GM18520 (cell line): ENCODE data around the gene STK24.

ENCODE experiments used
- ATAC-seq: cut with Tn5 transposase; IDR thresholded peaks from one replicate; pipeline ENCODE4 v1.9.1; 2021; ENCODE audit not compliant: unreplicated experiment

STK24 gene

DNA sequence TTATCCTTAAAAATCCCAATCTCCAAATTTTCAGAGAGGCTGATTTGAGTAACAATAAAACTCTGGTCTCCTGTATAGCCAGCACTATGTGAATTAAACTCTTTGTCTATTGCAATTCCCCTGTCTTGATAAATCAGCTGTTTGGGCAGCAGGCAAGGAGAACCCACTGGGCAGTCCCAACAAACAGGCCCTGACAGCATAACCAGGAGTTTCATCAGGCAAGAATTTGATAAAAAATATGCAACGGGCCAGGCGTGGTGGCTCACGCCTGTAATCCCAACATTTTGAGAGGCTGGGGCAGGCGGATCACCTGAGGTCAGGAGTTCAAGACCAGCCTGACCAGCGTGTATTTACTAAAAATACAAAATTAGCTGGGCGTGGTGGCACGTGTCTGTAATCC is 42.1 kb downstream of the STK24 start:
- ATAC-seq: no peak

DNA sequence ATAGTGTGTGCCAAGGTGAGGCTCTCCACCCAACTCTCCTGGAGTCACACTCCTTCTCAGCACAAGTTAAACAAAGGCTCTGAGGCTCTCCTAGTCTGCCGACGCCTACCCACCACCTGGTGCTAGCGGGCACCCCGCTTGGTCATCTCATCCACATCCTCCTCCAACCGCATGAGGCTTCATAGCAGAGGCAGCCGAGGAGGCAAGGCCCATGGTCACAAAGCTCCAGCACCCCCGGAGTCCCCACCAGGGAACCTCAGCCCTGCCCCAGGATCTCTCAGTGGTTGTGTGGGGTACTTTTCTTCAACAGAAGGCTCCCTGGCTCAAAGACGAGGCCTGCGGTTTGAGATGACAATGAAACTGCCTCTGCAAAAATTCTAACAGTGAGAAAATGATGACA is 43.0 kb downstream of the STK24 start:
- ATAC-seq: no peak

DNA sequence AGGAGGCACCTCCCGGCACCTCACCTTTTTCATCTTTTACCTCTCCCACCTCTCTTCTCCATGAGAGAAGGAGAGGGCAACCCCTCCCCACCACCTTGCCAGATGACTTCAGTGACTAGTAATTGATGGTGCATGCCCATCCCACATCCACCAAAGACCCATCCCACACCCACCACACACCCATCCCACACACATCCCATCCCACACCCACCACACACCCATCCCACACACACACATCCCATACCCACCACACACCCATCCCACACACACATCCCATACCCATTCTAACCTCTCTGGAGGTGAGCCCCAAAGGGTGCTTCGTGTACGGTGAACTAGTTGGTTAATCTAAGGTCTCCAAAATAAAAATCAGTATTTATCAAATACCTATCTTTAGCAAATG is 44.7 kb downstream of the STK24 start:
- ATAC-seq: no peak

DNA sequence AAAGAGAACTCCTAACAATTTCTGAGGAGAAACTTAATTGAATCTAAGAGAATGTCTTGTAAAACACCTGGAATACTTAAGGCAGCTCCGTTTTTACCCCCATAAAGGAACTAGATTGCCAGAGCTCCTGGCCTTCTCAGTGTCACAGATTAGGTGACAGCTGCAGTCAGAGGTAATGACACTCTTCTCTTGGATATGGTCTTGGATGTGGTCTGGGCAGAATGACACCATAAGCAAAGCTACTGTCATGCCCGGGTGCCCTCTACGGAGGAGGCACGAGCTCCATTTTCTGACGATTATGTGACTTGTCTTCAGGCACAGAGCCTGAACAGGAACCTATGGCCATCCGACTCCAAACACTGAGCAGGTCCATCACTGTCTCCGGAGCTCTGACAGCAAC is 46.7 kb downstream of the STK24 start:
- ATAC-seq: no peak

DNA sequence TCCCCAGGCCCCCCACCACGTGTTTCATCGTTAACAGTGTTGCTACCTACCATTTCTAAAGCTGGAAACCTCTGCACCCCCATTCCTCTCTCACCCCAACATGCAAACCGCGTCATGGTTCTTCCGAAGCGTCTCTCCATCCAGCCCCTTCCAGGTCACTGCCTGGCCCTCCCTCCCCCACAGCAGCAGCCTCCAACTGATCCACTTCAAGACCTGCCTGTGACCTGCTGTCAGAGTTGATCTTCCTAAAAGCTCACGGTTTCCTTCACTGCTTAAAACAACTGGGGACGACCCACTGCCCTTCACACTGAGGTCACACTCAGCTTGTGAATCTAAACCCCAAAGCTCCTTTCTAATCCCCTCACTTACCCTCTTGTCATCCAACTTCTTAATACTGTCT is 47.7 kb downstream of the STK24 start:
- no peak for ATAC-seq

DNA sequence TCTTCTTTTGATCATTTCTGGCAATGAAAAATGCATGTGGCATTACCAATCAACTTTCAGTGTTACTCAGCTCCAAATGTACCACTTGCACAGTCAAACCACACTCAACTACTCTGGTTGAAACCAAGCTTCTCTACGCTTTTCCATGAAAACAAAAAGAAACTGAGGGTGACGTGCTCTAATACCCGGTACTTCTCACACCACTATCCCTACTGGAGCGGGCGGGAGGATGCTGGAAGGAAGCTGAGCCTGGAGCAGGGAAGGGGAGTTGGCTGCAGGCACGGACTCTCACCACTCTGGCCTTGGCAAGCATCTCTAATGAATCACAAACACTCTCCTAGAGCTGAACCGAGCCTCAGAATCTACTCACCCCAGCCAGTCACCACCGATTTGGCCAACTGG is 48.2 kb downstream of the STK24 start:
- ATAC-seq: peak; percentile 38

DNA sequence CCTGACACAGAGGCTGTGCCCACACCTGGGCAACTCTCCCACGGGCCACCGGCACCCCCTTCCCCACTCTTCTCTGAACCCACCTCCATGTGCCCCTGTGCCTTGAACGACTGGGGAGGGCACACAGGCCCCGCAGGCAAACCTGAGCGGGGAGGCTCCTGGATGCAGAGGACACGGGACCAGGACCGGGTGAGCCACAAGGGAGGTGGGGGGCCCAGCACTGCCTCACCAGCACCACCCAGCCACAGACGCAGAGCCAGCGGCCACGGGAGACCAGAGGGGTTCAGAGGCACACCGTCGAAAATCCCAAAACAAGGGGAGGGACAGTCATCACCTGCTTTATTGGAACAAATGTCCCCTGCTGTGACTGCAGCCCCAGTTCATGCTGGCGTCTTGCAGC is 49.4 kb downstream of the STK24 start:
- no peak for ATAC-seq

DNA sequence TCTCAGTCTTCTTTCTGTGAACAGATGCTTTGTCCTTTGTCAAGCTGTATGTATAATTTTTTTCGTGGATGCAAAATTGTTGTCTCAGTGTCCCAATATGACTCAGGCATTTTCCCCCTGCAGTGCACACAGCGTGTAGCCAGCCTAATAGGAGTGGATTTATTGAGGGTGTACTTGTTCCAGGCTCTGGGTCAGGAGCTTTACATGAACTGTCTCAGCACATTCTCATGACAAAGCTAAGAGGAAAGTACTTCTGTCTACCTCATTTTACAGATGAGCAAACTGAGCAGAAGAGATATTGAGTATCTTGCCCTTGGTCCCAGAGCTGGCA is 50.8 kb downstream of the STK24 start:
- ATAC-seq: no peak

DNA sequence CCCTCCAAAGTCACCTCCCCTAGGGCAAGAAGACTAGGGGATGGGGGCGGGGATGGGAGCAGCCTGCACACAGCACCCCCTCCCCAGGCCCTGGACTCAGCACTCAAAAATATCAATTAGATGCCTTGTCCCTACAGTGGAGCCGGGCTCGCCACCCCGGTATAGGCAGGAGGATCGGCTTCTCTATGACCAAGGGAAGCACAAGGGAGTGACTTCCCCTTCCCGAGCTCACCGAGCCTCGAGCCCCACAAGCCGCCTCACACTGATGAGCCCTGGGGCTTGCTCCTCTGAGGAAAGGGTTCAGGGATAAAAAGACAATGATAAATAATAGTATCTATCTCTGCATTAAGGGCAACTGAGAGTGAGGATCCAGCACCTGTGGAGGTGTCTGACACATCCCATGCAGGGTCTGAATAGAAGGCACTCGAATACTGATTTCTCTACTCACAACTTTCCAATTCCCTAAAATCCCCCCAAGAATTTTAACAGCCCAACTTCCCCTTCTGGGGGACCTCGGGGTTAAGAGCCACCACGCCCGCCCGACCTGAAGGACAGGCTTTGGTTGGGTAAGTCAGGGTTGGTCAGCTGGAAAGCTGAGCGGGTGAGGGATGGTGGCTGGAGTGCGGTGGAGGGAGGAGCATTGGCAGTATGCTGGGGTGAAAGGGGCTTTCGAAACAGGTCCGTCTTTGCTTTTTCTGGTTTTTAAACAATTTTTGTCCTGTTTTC is 51.3 kb downstream of the STK24 start:
- ATAC-seq: no peak

DNA sequence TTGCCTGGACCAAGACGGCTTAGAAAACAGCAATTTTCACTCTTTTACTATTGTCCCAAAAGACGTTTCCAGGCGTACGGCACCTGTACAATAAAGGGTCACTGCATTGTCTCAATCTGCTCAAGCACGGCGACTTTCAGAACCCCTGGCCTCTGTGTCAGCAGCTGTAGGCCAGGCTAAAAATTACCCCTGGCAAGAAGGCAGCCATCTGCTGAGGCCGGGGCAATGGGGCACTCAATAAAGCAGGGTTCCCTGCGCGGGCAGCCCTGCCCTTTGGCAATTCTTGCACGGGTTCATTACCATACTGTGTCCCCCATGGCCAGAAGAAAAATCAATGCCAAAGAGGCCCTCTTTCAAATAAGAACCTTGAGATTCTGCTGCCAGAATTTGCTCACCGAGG is 52.1 kb downstream of the STK24 start:
- ATAC-seq: no peak

DNA sequence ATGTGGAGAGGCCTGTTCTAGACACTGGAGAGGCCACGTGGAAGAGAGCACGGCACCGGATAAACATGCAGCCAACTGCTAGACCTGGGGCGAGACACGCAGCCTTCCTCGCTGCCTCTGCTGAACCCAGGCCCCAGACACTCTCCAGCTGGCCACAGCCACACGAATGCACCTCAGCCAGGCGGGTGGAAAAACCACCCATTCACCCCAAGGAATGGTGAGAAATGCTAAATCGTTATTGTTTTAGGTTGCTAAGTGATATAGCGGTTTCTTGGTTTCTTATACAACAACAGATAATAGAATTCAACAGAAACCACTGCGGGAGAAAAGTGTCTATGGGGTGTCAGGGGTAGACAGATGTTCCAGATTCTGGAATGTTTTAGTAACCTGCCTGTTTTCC is 52.5 kb downstream of the STK24 start:
- ATAC-seq: no peak

DNA sequence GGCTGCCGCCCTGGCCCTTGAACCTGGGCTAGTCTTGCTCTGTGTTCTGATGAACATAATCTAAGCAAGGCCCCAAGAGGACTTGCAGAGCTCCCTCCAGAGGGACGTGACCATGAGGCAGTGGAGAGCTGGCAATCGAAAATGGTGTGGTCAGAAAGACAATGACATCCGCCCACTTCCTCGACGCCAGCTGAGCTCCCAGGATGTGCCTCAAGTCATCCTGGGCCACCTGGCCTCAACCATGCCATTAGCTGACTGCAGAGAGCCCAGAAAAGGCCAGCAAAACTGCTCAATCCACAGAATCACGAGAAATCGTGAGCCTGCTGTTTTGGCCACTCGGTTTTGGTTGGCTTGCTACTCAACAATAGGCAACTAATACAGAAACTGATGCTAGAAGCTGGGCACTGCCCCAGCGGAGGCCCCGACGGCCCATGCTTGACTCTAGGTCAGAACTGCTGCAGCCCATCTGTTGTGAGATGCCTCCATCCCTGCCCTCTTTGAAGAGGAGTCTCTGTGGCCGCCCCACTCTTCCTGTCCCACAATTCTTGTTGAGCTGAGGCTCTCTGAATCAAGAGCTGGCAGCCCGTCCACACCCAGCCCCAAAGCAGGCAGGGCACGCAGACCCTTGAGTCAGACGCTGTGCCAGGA is 53.3 kb downstream of the STK24 start:
- no peak for ATAC-seq

DNA sequence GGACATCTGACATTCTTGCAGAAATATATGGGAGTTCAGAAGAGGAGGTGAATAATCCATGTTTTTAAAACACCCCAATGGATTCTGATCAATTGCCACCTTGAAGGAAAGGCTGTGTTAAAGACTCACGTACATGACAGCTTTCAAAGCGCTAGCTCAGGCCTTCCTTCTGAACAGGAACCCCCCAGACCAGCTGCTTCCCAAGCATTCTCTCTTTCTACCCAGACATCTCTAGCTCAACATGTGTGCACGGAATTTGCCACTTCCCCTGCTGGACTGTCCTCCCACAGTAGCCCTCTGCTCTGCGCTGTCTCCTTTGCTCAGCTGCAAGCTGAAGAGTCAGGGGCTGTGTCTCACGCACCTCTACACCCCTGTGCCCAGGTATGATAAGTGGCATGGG is 54.5 kb downstream of the STK24 start:
- ATAC-seq: no peak

DNA sequence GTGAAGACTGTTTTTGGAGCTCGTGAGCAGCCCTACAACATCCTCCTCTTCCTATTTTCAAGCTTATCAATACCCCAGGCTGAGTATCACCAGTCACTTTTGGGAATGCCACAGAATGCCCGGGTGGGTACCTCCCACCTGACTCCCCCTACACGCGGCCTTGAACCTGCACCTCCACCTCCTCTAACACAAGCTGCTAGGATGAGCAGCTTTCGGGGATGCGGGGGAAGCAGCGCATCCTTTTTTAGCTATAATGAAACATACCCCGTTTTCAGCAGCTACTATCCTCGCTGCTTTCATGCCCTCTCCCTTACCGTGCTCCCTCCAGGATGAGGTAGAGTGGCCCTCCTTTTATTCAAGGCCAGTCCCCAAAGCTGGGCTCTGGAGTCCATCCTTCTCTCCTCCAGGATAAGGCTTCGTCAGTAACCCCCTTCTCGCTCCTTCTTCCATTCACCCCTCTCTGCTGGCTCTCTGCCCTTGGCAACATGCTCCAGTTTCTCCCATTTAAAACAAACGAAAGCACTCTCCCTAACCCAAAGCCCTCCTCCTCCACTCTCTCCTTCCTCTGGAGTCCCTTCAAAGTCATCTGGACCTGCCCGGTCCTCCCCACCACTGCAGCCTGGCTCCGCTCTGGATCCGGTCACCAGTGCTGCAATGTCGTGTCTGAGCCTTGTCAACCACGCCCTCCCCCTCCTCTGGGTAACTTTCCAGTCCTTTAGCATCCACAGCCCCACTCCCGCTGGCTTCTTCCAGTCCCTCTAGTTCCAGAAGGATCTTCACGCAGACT is 55.3 kb downstream of the STK24 start:
- ATAC-seq: no peak

DNA sequence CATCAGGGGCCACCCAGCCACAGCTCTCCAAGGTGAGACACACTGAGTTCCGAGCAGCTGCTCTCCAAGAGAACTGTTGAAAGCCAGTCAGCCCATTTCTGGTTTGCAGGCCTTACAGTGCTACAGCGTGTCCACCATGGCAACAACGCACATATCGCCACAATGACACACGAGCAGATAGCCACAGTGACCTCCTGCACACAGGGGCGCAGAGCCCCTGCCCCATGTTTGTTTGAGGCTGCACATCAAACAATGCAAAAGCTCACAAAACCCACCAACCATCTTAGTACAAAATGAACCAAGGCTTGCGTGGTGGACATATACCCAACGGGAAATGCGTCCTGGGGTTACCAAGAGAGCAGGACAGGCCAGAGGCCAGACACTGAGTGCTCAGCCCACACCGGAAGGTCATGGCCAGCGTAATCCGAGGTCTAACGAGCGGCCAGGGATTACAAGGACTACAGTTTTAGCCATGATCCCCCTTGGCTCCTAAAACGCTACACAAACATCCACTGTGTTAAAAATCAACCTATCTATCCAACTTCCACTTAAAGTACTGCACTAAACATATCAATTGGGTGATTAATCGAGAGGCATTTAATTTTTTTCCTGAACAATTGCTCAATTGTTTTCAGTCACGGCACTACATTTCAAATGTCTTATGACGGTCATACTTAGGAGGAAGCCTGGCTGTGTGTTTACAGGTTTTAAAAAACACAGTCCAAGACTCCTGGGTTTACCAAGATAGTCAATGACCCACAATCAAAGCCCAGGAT is 56.0 kb downstream of the STK24 start:
- no peak for ATAC-seq

DNA sequence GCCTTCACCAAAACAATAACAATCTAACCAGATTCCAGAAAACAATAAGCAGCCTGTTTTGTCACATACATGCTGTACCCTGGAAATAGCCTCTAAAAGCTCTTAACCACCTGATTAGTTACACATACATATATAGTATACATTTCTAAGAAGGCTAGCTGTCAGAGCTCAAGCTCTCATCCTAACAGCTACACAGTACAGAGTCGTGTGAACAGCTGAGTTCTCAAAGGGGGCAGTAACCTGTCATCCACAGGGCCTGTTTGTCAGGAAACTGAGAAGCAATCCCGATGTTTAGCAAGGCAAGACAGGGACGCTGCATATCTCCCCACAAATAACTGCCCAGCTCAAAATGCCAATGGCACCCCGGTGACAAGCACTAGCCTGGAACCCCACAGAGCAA is 56.9 kb downstream of the STK24 start:
- no peak for ATAC-seq

DNA sequence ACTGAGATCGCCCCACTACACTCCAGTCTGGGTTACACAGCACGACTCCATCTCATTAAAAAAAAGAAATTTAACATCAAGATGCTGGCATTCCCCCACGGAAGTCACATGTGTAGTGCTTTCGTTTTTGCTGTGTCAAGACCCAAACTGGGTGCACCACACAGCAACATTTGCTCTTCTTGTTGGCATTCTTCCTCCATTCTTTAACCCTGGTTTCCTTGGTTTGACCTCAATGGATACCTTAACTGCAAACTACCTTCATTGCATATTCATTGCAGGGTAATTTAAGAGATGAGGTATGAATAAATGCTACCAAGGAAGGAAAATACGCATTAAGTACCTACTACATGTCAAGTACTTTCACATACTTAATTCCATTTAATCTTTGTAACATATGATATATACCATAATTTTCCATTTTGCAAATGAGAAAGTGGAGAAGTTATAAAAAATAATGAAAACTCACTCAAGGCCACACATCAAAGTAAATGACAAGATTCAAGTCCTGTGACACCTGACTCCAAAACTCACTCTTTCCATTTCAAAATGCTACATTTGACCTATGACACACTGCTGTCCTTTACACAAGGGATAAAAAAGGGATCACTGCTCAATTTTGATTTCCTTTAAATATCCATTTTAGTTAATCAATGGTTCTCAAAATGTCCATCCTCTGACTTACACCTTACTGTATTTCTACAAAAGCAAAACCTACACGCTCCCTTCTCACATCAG is 59.2 kb downstream of the STK24 start:
- peak; percentile 35 for ATAC-seq

DNA sequence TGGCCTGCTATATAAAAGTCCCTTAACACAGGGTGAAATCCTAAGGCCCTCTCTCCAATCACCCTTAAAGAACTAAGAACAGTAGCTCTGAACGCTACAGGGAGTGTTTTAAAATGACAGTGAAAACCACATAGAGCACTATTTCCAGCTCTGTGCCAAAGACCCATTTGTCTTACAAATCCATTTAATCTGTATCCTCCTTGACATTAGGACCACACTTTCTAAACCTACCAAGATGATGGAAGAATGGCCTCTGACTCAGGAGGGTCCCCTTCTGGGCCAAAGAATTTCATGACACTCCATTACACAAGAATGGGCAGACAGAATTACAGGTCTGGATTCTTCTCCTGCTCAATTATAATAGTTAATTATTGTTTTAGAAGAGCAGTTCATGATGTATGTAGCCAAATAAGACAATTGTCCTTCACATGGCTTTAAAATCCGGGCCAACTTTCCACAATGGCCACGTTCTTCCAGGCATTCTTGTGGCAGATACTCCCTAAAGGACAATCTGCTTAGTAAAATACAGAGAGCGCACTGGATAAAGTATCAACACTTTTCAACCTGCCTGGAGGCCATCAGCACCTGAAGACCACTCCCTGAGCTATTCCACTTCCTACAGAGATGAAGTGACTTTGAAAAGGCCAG is 61.0 kb downstream of the STK24 start:
- peak; percentile 23 for ATAC-seq

DNA sequence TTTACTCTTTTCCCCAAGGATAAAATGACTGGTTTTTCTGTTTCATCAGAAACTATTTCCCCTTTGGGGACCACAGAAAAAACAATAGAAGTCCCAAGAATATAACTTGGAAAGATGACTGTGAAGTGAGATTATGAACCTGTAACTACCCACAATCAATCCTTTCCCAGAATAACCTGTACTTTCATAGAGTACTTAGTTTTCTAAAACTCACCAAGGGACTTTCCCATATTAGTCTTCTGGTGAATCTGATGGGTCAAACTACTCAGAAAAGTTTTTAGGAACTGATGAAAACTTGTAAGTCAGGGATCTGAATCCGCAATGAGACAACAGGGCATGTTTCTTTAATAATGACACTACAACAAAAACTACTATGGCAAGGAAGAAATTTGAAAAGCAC is 62.6 kb downstream of the STK24 start:
- ATAC-seq: no peak

DNA sequence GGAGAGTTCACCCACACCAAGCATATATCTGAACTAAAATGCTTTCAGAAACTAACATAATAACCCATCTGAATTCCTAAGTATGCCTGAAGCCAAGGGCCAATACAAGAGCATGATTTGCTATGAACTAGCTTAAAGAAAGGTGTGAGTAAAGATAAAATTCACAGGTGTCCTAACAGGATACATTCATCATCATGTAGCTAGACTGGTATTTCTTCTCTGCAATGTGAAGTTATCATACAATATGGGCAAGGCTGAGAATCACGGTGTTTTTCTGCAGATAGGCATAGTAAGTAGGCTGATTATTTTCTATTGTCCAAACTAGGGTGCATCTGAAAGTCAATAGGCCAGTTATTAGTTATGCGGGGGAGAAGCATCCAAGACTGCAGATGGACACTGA is 63.1 kb downstream of the STK24 start:
- no peak for ATAC-seq
